Activated CD4-positive, alpha-beta T cell treated with anti-CD3 and anti-CD28 coated beads, Interleukin-2, amount 50 U/mL, for 4 hours (primary cell): ENCODE results near the gene CBY1.
A peak's percentile ranks its signal among the peaks of the same experiment; 100 is the strongest.
"Not testable (repeated sequence)": the region's sequence is repeated elsewhere in the genome, so short reads cannot be mapped to it uniquely, and the experiment has no call there.

Source experiments
- DNase-seq, 2 experiments: peaks; one replicate each; pipeline ENCODE4 v3.0.0-alpha.2; 2020

Gene CBY1

DNA sequence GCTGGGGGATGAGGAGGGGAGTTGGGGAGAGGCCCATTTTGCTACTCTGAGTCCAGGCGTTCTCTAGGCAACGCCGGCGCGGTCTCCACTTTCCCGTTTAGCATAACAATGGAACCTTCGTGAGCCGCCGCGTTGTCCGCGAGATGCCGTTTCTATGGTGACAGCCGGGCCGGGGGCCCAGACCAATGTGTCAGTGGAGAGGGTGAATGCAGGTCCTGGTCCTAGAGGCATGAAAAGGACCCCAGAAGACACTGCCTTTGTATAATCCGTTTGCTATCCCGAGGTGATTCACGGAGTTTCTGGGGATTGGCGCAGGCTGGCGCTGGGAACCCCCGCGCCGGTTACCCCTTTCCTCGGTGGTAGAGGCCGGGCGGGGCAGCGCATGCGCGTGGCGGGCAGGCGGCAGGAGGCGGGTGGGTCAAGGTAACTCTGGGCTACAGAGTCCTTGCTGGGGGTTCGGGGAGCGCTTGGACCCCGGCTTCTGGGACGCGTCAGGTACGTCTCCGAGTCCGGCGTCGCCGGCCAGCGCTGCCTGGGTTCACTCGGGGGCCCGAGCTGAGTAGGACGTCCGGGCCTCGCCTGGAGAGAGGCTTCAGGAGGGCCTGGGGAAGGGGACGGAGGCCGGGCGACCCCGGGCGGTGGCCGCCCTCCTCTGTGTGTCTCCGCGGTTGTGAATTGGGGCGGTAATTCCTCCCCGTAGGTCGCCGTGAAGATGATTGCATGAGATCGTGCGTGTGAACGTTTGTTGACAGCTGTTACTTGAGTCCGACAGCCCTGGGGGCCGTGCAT lies at the start of gene CBY1, which contains the start of gene FAM227A:
TSS of gene CBY1 (plus strand) at position 383 of the 789 bp plus-strand sequence. CDS start 11,417 bp downstream, outside the sequence.
TSS of gene FAM227A (minus strand) at position 137 of the 789 bp plus-strand sequence. CDS start 6,224 bp downstream, outside the sequence.
- peak; percentile 74 to 75 for DNase-seq

DNA sequence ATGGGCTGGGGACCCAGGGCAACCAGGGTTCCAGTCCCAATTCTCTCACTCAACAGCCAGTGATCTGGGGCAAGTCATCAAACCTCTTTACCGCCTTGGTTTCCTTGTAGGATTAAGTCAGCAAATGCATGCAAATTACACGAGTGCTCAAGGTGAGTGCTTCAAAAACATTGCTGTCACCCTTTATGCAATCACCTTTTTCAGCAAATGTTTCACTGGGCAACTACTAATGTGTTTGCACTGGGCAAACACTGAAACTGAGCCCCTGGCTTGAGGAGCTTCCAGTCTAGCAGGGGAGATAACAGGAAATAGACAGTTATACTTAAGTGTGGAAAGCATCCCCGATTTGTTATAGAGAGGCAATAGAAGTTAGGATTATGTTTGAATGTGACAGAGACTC lies 48.8 kb upstream of the CBY1 start:
- DNase-seq = no peak

DNA sequence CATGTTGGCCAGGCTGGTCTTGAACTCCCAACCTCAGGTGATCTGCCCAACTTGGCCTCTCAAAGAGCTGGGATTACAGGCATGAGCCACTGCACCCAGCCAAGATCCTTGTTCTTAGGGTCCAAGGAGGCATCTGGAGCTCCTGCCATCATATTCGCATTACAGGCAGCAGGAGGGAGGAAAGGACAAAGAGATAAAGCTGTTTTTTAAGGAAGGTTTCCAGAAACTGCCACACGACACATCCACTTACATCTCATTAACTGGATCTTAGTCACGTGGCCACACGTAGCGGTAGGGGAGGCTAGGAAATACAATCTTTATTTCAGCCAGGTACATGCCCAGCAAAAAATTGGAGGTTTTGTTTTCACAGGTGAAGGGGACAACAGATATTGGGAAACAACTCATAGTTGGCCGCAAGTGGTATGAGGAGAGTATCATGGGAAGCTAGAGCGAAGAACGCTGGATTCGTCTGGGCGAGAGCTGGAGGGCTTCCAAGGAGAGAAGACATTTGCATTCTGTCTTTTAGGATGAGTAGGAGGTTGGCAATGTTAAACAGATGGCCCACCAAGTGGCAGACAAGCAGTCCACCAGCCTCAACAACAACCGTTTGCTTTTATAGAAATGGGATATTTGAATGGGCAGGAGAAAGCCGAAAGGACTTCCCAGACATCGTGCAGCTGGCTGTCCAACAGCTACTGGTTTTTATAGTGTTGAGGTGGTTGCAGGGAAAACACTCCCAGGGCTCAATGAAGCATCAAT lies 47.3 kb upstream of the CBY1 start:
- no peak for DNase-seq

DNA sequence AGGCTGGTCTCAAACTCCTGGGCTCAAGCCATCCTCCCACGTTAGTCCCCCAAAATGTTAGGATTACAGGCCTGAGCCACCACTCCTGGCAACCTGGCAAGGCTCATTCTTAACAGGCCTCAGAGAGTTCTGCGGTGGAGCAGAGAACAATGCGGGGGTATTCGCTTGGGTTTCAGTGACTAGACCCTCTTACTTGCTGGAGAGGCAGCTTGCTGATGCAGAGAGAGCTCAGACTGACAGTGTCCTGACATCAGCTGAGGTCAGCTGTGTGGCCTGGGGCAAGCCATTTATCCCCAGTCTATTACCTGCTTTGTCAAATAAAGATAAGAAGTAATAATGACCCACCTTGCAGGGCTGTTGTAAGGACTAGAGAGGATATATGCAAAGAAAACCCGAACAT lies 46.2 kb upstream of the CBY1 start:
- DNase-seq = no peak

DNA sequence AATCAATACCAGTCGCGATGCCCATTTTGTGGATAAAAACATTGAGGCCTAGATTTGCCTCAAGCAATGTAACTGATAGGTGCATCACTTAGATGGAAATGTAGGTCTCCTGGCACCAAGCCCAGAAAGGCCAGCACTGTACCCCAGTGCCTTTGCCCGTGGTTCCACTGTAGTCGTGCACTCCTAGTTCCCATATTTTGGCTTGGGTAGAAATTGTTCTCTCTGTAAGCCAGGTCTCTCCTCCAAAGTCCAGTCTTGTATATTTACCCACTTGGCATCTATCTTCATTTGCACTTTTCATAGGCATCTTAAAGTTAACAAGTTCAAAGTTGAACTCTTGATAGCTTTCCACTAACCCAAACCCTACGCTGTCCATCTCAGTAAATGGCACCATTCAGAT lies 44.9 kb upstream of the CBY1 start:
- no peak for DNase-seq

DNA sequence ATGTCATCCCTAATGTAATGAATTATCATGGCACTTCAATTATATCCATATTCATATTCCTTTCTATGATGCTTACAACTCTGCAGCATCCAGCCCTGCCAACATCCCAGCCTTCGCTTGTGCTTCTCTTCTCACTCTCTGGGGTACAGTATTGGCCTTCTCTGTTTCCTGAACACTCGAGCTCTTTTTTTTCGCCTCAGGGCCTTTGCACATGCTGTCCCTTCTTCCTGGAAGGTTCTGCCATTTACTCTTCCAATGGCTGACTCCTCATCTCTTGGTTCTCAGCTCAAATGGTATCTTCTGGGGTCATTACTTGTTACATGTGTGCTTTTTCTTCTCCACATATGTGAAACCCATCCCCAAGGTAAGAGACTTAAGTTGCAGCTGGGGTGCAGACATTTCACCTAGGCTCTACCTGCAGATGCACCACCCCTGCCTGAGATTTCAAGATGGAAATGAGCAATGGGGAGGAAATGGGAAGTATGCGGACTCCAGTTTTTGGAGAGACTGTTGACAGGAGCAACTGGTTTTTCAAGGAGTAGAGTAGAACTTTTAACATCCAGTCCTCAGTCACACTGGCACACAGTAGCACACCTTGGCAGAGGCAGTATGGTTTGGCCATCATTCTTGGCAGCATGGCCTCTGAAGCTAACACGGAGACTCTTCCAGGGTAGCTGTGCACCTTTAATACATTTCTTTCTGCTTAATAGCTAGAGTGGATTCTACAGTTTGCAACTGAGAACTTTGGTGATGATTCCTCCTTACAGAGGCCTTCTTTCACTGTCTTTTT lies 44.0 kb upstream of the CBY1 start:
- DNase-seq = no peak

DNA sequence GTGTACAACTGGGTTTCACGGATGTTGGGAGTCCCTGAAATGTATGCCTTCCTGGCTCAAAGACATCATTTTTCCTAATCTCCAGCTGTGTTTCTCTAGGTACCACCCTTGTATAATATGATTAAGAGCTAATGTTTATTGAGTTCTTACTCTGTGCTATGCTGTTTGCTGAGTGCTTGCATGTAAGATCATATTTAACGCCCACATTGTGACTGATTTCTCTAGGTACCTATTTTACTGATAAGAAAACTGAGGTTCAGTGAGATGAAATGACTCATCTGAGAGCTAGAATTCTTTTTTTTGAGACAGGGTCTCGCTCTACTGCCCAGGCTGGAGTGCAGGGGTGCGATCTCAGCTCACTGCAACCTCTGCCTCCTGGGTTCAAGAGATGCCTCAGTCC lies 42.9 kb upstream of the CBY1 start:
- DNase-seq = no peak

DNA sequence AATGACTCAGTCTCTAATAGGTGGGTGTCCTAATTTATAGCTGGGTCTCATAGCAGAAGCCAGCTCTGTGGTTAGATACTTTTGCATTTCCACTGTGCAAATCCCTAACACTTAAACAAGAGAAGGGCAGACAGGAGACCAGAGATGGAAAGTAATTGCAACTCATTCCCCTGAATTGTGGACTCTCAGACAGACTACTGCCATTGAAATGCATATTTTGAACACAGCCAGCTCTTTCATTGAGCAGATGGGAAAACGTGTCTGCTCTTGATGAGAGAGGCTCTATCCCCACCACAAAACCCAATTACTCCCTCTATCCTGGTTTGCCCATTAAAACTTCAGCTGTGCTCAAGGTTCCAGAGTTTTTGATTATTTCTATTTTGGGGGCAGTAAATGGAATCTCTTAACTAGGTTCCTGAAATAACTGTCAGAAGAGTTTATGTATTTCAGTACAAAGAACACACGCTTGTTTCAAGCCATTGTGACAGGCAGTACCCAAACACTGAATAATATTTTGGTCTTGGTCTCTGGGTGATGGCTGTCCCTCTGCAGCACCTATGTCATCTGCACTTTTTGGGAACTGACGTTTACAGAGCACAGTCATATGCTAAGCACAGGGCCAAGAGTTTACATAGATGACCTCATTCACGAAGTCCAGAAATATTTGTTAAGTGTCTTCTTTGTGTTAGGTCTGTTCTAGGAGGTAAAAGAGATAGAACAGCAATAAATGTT lies 41.9 kb upstream of the CBY1 start:
- DNase-seq = no peak

DNA sequence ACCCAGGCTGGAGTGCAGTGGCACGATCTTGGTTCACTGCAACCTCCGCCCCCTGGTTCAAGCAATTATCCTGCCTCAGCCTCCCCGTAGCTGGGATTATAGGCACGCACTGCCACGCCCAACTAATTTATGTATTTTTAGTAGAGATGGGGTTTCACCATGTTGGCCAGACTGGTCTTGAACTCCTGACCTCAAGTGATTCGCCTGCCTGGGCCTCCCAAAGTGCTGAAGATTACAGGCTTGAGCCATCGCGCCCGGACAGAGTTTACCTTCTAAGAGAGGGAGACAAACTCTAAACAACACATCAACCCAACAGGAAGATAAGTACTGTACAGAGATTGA lies 41.4 kb upstream of the CBY1 start:
- not testable (repeated sequence) for DNase-seq

DNA sequence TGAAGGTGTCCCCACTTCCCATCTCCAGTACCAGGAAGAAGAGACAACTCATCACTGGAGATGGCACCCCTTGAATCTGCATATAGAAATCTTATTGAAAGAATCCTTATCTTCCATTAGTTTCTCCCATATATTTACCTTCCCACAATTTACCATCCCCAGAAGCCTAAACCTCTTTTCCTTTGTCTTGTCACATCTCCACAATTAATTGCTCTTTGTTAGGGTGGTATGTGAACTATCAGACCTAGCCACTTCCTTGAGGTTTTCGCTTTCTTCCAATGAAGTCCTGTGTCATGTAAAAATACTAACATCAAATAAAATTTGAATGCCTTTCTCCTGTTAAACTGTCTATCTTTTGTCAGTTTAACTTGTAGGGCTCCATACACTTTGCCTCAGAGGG lies 38.2 kb upstream of the CBY1 start:
- DNase-seq = no peak

DNA sequence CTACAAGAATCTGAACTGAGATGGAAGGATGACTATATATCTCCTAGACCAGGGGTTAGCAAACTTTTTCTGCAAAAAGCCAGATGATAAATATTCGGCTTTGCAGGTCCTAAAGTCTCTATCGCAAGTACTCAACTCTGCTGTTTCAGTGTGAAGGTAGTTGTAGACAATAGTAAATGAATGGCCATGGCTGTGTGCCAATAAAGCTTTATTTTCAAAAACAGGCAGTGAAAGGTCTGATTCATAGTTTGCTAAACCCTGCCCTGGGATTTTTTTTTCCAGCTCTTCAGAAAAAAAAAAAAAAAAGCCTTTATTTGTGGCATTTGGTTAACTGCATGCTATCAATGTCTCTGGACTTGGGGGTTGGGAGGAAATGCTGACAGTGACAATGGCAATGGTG lies 37.8 kb upstream of the CBY1 start:
- no peak for DNase-seq

DNA sequence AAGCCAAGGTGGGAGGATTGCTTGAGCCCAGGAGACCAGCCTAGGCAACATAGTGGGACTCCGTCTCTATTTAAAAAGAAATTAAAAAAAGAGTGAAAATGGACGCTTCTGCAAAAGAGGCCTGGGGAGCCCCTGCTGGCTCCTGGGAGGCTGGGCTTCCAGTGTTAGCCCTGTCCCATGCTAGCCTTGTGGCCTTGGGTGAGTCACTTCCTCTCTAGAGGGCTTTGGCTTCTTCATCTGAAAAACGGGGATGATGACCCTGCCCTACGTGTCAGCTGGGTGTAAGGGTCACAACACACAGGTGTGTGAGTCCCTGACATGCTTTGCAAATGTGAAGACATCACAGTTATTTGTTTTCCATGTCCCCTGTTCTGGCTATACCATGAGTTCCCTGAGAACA lies 33.1 kb upstream of the CBY1 start:
- no peak for DNase-seq

DNA sequence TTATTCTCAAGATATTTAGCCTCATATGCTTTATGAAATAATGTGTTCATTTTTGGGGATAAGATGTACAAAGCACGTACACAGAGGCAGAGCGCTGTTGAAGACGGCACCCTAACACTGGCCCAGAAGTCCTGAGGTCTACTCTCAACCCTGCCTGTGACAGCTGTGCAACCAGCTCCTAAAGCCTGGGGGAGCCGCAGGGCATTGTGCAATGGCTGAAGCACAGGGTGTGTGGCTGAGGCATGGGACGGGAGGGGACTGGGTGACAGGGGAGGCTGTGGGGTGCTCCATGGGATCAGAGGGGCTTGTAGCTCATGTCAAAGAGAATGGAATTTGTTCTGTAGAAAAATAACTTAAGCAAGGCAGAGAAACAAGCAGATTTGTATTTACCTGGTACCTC lies 28.0 kb upstream of the CBY1 start:
- DNase-seq = no peak

DNA sequence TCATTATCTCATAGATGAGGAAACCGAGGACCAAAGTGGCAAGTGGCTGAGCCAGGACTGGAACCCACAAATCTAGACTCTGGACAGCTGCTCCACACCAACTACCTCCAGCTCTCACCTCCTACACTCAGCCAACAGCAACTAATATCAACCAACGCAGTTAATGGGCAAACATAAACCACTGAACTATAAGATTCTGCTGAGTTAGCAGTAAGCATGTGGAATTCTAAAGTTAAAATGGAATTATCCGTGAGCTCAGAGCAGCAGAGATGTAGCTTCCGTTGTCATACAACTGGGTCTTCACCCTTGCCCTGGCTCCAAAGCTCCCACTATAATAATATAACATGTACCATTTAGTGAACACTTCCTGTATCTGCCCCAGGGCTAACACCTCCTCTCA lies 27.3 kb upstream of the CBY1 start:
- DNase-seq = no peak

DNA sequence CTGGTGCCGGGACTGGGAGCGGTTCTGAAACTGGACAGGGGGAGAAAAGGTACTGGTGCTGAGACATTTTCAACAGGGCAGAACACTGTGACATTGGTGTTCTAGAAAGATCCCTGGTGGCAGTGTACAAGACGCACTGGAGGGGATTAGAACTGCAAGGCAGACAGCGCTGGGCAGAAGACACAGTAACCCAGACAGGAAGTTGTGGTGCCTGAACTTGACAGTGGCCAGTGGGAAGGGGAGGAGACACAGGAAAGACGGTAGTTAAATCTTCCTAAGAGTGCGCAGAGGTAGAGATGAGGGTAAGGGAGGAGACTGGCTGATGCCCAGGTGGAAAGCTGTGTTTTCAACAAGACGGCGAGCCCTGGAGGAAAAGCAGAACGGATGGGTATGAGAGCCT lies 24.7 kb upstream of the CBY1 start:
- DNase-seq = no peak

DNA sequence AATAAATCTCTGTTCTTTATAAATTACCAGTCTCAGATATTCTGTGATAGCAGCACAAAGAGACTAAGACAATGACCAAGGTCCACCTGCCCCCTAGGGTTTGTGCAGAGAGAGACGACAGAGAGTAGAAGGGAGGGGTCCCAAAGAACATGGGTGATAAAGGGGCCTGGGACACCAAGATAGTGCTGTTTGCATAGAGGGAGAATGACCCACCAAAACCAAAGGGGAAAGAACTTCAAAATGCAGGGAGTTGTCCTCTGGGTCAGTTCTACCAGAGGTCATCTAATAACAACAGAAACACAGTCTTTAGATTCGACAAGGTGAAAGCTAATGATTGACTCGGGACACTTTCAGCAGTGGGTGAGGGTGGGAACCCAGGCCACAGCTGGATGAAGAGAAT lies 23.9 kb upstream of the CBY1 start:
- DNase-seq = no peak

DNA sequence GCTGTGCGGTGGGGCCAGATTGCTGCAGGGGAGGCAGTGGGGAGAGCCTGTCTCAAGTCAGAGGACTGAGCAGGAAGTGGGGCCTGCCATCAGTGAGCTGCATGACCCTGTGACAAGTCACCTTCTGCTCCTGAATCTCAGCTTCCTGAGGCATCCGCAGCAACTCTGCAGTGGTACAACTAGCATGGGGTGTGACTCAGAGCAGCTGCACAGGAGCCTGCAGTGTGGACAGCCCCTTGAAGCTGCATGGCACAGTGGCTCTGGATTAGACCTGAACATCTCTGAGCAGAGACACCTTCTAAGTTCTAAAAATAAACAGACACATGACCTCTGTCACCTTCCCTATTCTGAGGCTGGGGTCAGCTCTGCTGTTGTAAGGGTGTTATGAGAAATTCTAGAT lies 18.2 kb upstream of the CBY1 start:
- no peak for DNase-seq

DNA sequence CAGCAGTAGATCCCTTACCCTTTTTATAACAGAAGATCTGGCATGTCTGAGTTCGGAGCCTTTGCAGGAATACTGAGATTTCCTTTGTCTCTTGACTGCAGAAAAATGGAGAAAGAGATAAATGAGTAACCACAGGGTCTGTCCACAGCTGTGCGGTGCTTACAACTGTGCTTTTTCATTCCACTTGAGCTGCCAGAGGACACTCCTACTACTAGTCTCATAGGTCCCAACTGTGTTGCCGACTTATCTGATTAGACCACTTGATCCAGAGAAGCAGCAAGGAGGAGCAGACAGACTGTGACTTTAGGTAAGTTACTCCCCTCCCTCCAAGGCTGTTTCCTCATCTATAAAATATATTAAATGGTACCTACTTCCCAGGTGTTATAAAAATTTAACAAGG lies 17.7 kb upstream of the CBY1 start:
- DNase-seq = no peak

DNA sequence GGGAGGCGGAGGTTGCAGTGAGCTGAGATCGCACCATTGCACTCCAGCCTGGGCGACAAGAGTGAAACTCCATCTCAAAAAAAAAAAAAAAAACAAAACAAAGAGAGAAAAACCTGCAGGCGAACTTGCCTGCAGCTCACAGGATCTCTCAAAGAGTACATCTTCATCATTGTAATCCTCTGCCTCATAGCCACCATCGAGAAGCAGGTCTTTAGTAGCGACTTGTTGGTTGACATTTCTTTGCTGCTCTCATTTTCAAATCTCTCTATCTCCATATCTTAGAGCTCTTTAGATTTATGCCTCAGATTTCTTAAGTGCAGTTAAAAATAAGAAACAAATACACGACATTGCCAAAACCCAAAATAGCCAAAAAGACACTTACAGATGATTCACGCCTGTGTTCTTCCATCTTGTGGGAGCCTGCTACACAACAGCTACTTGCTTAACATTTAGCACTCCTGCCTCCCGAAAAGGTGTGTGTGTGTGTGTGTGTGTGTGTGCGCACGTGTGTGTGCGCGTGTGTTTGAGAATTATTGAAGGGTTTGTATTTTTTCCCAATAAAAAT lies 14.9 kb upstream of the CBY1 start:
- no peak for DNase-seq

DNA sequence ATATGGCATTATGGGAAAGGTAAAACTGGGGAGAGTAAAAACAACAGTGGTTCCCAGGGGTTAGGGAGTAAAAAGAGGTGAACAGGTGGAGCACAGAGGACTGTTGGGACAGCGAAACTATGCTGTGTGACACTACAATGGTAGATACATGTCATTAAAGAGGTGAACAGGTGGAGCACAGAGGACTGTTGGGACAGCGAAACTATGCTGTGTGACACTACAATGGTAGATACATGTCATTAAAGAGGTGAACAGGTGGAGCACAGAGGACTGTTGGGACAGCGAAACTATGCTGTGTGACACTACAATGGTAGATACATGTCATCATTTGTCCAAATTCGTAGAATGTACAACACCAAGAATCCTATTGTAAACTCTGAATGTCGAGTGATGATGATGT lies 12.2 kb upstream of the CBY1 start:
- DNase-seq = not testable (repeated sequence)

DNA sequence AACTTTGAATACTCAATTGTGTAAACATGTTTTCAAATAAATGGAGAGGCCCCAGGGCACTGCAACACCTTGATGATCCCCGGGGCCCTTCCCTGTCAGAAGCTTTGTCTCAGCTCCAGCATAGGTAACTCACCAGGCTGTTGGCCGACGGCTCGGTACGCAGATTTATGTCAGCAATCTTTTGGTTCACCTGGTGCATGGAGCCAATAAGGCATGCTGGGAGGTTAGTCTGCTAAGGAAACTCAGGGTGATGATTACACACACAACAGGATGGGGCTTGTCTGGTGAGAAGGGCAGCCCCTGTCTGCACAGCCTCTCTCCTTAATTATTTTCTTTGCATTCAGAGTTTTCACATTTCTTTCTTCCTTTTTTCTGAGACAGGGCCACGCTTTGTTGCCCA lies 11.0 kb upstream of the CBY1 start:
- DNase-seq = no peak

DNA sequence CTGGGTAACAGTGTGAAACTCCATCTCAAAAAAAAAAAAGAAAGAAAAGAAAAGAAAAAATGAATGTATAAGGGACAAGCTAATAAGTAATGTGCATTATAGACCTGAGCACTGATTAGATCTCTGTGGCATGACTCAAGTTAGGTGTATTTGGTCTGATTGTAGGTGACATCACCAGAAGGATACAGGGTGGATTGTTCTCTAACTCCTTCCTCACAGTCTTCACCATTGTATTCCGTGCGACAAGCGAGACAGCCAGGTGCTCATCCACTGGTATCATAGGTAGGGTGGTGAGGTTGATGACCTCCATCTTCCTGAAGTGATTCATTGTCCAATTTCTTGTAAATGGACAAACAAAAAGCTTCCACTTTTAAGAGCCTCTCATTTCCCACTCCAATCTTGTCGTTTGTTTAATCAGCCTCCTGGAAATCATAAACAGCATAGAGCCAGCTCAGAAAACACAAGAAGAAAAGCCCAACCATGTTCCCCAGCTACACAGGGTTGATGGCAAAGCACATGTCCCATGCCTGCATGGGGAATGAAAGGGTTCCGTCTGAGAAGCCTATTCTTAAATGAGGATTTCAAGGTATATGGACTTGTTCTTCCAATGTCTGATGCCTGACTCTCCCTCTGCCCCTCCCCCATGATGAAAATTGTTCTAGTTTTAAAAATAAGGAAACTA lies 6.5 kb upstream of the CBY1 start:
- no peak for DNase-seq
